OCI-M2 (cell line): ENCODE results near the gene TMEM30A.

Source experiments
- DNase-seq: peaks from one replicate; lab custom pipeline; 2025; ENCODE audit not compliant: unreplicated experiment; lab: John Stamatoyannopoulos, UW

The TMEM30A gene

GRCh38 chr6:75284632-75285282 is at the start of gene TMEM30A:
TSS of gene TMEM30A (minus strand) at chr6:75284792. CDS start at chr6:75284638, 154 bp downstream.
- peak; percentile 91 for DNase-seq

- DNase-seq: no peak
Measured at GRCh38 chr6:75333676-75334200, 49.1 kb upstream of the TMEM30A start.

GRCh38 chr6:75331151-75331550 is 46.6 kb upstream of the TMEM30A start:
- no peak for DNase-seq

- DNase-seq: no peak
Measured at GRCh38 chr6:75329703-75330102, 45.1 kb upstream of the TMEM30A start.

- no peak for DNase-seq
Measured at GRCh38 chr6:75327807-75328206, 43.2 kb upstream of the TMEM30A start.

- DNase-seq: no peak
Measured at GRCh38 chr6:75326557-75327258, 42.1 kb upstream of the TMEM30A start.

- DNase-seq: no peak
Measured at GRCh38 chr6:75318900-75319299, 34.3 kb upstream of the TMEM30A start.

- no peak for DNase-seq
Measured at GRCh38 chr6:75317503-75318206, 33.1 kb upstream of the TMEM30A start.

GRCh38 chr6:75315978-75316377 is 31.4 kb upstream of the TMEM30A start:
- no peak for DNase-seq

- DNase-seq: no peak
Measured at GRCh38 chr6:75308250-75308988, 23.8 kb upstream of the TMEM30A start.

- no peak for DNase-seq
Measured at GRCh38 chr6:75307364-75308004, 22.9 kb upstream of the TMEM30A start.

GRCh38 chr6:75306064-75306463 is 21.5 kb upstream of the TMEM30A start:
- DNase-seq: no peak

GRCh38 chr6:75305573-75305972 is 21.0 kb upstream of the TMEM30A start:
- no peak for DNase-seq

GRCh38 chr6:75302280-75302679 is 17.7 kb upstream of the TMEM30A start:
- no peak for DNase-seq

GRCh38 chr6:75301537-75301936 is 16.9 kb upstream of the TMEM30A start:
- no peak for DNase-seq

GRCh38 chr6:75301088-75301487 is 16.5 kb upstream of the TMEM30A start:
- DNase-seq: no peak

- DNase-seq: no peak
Measured at GRCh38 chr6:75300531-75300855, 15.9 kb upstream of the TMEM30A start.

- DNase-seq: no peak
Measured at GRCh38 chr6:75299801-75300530, 15.4 kb upstream of the TMEM30A start.

- DNase-seq: no peak
Measured at GRCh38 chr6:75296811-75297779, 12.5 kb upstream of the TMEM30A start.
